ENCODE data around the gene CTNNA3.

Gene CTNNA3

DNA sequence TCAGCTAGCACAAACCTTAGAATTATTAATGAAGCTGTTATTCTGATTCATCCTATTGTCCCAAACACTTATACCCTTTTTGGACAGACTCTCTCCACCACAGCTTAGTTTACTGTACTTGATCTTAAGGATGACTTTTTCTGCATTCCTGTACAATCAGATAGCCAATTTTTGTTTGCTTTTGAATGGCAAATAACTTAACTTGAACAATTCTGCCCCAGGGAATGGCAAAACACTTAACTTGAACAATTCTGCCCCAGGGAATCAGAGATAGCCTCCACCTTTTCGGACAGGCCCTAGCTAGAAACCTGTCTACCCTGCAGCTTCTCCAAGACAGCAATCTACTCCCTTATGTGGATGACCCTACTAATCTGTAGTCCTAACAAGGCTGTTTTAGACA is 1438.2 kb downstream of the CTNNA3 start:
- Histone ChIP-seq H3K79me2 (ENCODE audit: insufficient read depth, low read length) (no peaks in the 10 kb centered on the region), H3K9me2 (replicated peaks; ENCODE audit: insufficient read depth, low read length) (no peaks in the 10 kb centered on the region), H2AFZ (ENCODE audit: low read depth, low read length, severe bottlenecking) (no peak overlapping the region), H3K36me3 (ENCODE audit: low read length) (no peaks in the 10 kb centered on the region), H3K9me3 (ENCODE audit: insufficient read depth, low read length) (no peaks in the 10 kb centered on the region), H3K9ac (ENCODE audit: low read length) (no peak overlapping the region), H3K4me2 (ENCODE audit: low read depth, low read length, poor library complexity, severe bottlenecking) (no peak overlapping the region), H4K20me1 (ENCODE audit: low read depth, low read length) (no peaks in the 10 kb centered on the region), H3K27me3 (ENCODE audit: low read length) (no peaks in the 10 kb centered on the region), H3K27ac (ENCODE audit: low read depth, low read length) (no peak overlapping the region), H3F3A (ENCODE audit: insufficient read depth) (no peaks in the 10 kb centered on the region), H3K4me3 (ENCODE audit: insufficient read depth, low read length, poor library complexity, severe bottlenecking) (no peak overlapping the region)
- TF ChIP-seq EZH2phosphoT487 (conservative IDR thresholded peaks at IDR 0.05; ENCODE audit: low read length): no peak
- TF ChIP-seq, protein P1, sequence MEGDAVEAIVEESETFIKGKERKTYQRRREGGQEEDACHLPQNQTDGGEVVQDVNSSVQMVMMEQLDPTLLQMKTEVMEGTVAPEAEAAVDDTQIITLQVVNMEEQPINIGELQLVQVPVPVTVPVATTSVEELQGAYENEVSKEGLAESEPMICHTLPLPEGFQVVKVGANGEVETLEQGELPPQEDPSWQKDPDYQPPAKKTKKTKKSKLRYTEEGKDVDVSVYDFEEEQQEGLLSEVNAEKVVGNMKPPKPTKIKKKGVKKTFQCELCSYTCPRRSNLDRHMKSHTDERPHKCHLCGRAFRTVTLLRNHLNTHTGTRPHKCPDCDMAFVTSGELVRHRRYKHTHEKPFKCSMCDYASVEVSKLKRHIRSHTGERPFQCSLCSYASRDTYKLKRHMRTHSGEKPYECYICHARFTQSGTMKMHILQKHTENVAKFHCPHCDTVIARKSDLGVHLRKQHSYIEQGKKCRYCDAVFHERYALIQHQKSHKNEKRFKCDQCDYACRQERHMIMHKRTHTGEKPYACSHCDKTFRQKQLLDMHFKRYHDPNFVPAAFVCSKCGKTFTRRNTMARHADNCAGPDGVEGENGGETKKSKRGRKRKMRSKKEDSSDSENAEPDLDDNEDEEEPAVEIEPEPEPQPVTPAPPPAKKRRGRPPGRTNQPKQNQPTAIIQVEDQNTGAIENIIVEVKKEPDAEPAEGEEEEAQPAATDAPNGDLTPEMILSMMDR (IDR thresholded peaks at IDR 0.05; ENCODE audit: insufficient read depth, low read length, poor library complexity, severe bottlenecking): no peak

DNA sequence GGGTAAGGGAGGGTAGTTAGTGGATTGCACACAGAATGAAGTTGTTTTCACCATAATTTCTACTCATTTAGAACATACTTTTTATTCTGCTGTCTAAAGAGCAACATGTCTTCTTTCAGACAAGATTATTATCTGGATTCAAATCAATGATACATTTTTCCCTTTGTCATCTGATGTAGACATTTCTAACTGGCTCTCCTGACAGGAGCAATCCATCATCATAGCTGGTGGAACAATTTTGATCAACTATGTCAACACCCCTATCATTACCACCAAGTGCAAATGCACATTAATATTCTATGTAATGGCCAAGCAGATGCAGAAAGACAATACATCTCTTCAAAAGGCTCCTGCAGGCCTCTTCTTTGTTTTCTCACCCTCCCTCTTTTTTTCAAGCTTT is 1443.0 kb downstream of the CTNNA3 start:
- H2AFZ ChIP-seq (ENCODE audit: low read depth, low read length, severe bottlenecking): no peak overlapping the region
- TF ChIP-seq EZH2phosphoT487 (conservative IDR thresholded peaks at IDR 0.05; ENCODE audit: low read length): no peak
- TF ChIP-seq, protein P1 (IDR thresholded peaks at IDR 0.05; ENCODE audit: insufficient read depth, low read length, poor library complexity, severe bottlenecking): no peak
- H3K4me2 ChIP-seq (ENCODE audit: low read depth, low read length, poor library complexity, severe bottlenecking): no peak overlapping the region
- no peaks in the 10 kb centered on the region for H3F3A ChIP-seq (ENCODE audit: insufficient read depth)
- no peaks in the 10 kb centered on the region for H3K9me3 ChIP-seq (ENCODE audit: insufficient read depth, low read length)
- H3K36me3 ChIP-seq (ENCODE audit: low read length): no peaks in the 10 kb centered on the region
- no peak overlapping the region for H3K9ac ChIP-seq (ENCODE audit: low read length)
- no peak overlapping the region for H3K27ac ChIP-seq (ENCODE audit: low read depth, low read length)
- H3K79me2 ChIP-seq (ENCODE audit: insufficient read depth, low read length): no peaks in the 10 kb centered on the region
- H3K4me3 ChIP-seq (ENCODE audit: insufficient read depth, low read length, poor library complexity, severe bottlenecking): no peak overlapping the region
- H3K9me2 ChIP-seq (replicated peaks; ENCODE audit: insufficient read depth, low read length): no peaks in the 10 kb centered on the region
- H4K20me1 ChIP-seq (ENCODE audit: low read depth, low read length): no peaks in the 10 kb centered on the region
- no peaks in the 10 kb centered on the region for H3K27me3 ChIP-seq (ENCODE audit: low read length)

DNA sequence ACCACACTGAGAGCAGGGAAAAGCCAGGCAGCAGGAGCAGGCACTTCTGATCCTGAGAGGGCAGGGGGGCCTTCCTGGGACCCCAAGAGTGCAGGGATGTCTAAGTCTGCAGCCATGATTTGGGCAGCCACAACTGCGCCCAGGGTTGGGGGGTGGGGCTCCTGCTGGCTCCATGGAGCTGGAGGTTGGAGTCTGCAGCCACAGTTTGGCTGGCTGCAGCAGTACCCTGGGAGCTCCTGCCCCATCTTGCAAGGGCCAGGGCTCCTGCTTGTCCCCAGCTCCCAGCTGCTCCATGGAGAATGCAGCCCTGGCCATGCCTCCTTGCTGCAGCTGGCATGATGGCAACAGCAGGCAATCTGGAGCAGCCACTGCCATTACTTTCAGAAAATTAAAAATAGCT is 1449.8 kb downstream of the CTNNA3 start:
- Histone ChIP-seq H3F3A (ENCODE audit: insufficient read depth) (no peaks in the 10 kb centered on the region), H3K4me3 (ENCODE audit: insufficient read depth, low read length, poor library complexity, severe bottlenecking) (no peak overlapping the region), H3K36me3 (ENCODE audit: low read length) (no peaks in the 10 kb centered on the region), H3K79me2 (ENCODE audit: insufficient read depth, low read length) (no peaks in the 10 kb centered on the region), H2AFZ (ENCODE audit: low read depth, low read length, severe bottlenecking) (no peak overlapping the region), H3K9me2 (replicated peaks; ENCODE audit: insufficient read depth, low read length) (no peaks in the 10 kb centered on the region), H3K27ac (ENCODE audit: low read depth, low read length) (no peak overlapping the region), H3K9me3 (ENCODE audit: insufficient read depth, low read length) (no peaks in the 10 kb centered on the region), H4K20me1 (ENCODE audit: low read depth, low read length) (no peaks in the 10 kb centered on the region), H3K4me2 (ENCODE audit: low read depth, low read length, poor library complexity, severe bottlenecking) (no peak overlapping the region), H3K9ac (ENCODE audit: low read length) (no peak overlapping the region), H3K27me3 (ENCODE audit: low read length) (no peaks in the 10 kb centered on the region)
- TF ChIP-seq EZH2phosphoT487 (conservative IDR thresholded peaks at IDR 0.05; ENCODE audit: low read length): no peak
- TF ChIP-seq, protein P1 (IDR thresholded peaks at IDR 0.05; ENCODE audit: insufficient read depth, low read length, poor library complexity, severe bottlenecking): no peak
